Activated CD8-positive, alpha-beta T cell treated with anti-CD3 and anti-CD28 coated beads for 36 hours (primary cell): ENCODE data around the gene PEBP1. TPM values are rescaled to one million over a fixed set of nuclear protein-coding genes. Genes with fewer than 3 reads are reported as not detected.

Experiments
- ATAC-seq: fragments of 200-7000 bp; cut with Tn5 transposase; one replicate; pipeline ENCODE4 v1.10.0; 2021; ENCODE audit warnings: mild to moderate bottlenecking, moderate library complexity
- CTCF ChIA-PET: fragments of 350-600 bp; sonication (Branson Sonifier 250); formaldehyde crosslinking; loops from one replicate; lab custom pipeline; 2021; ENCODE audit warnings: antibody characterized with exemption; lab: Charles Lee
- POLR2A ChIA-PET: fragments of 350-600 bp; sonication (Branson Sonifier 250); formaldehyde crosslinking; loops from one replicate; lab custom pipeline; 2021; ENCODE audit warnings: antibody characterized with exemption; lab: Charles Lee
- DNase-seq: peaks from one replicate; pipeline ENCODE4 v3.0.0-alpha.2; 2020
- H3K27ac Mint-ChIP-seq: one replicate; pipeline ENCODE4 v1.8.0; 2021; ENCODE audit warnings: mild to moderate bottlenecking, mixed read lengths
- H3K27me3 Mint-ChIP-seq: one replicate; pipeline ENCODE4 v1.8.0; 2021; ENCODE audit warnings: mixed read lengths
- H3K36me3 Mint-ChIP-seq: one replicate; pipeline ENCODE4 v1.8.0; 2021; ENCODE audit warnings: low read depth, mixed read lengths
- H3K4me1 Mint-ChIP-seq: one replicate; pipeline ENCODE4 v1.8.0; 2021; ENCODE audit warnings: low read depth, mixed read lengths
- H3K4me3 Mint-ChIP-seq: one replicate; pipeline ENCODE4 v1.8.0; 2021; ENCODE audit warnings: mild to moderate bottlenecking, moderate library complexity, mixed read lengths
- H3K9me3 Mint-ChIP-seq: one replicate; pipeline ENCODE4 v1.8.0; 2021; ENCODE audit warnings: mixed read lengths
- CTCF ChIP-seq: fragments of 200-600 bp; IDR thresholded peaks from one replicate; pipeline ENCODE4 v1.8.0; 2022; ENCODE audit warnings: antibody characterized with exemption, mild to moderate bottlenecking
- intact Hi-C: fragments of 100-400 bp; cut with micrococcal nuclease; formaldehyde crosslinking; loops from one replicate; pipeline ENCODE4 v1.10.0; 2022
- total RNA-seq, 2 experiments: library from RNA; stranded (reverse); gene quantifications; one replicate each; pipeline ENCODE4 v1.2.3, GENCODE V29; 2021

PEBP1 gene
- total RNA-seq, 2 experiments from 2014 or later = 122 to 128 TPM

DNA sequence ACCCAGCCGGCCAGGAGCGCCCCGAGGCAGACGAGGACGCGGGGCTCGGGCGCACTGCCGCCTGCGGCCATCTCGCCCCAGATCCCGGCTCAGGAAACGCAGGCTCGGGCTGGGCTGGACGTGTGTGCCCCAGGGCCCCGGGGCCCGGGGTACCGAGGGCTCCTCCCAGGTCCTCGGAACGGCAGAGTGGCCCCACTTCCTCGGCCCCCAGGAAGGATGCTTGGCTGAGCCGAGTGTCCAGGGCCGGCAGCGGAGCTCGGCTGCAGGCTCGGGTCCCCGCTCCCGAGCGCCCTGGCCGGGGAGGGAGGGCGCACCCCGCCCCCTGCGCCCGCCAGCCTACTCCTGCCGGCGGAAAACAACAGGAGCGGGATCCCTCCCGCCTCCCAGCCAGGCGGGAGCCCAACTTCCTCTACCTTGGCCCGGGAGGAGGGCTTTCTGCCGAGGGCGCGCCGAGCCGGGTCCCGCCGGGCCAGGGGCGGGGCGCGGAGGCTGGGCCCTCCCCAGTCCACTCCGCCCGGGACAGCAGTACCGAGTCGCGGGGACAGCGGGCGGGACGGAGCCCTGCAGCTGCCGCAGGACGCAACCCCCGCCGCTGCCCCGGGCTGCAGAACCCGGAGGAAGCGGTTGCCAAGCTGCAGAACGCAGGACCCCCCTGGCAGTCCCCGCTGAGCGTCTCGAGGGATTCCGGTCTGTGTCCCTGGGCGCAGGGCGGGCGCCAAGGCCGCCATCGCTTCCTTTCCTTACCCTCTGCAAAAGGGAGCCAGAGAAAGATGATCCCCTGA is 32.1 kb upstream of the PEBP1 start, which contains the start of gene VSIG10:
TSS of gene VSIG10 (minus strand) at position 411 of the 782 bp plus-strand sequence. CDS start at position 71, 340 bp downstream.
- intact Hi-C loops = loop anchor here (10.0 kb wide), 1 partner anchor 229 kb away; no protein-coding TSS in a partner anchor
- H3K9me3 Mint-ChIP-seq = no peaks in the 10 kb centered on the region

GRCh38 chr12:118107011-118107410 is 28.9 kb upstream of the PEBP1 start:
- no peaks in the 10 kb centered on the region for H3K36me3 Mint-ChIP-seq
- no peaks in the 10 kb centered on the region for H3K9me3 Mint-ChIP-seq
- no peak overlapping the region for H3K27ac Mint-ChIP-seq

More for the DNA sequence above, 32.1 kb upstream of the PEBP1 start, which contains the start of gene VSIG10:
- H3K4me3 Mint-ChIP-seq = peak within 1 kb of the TSS; percentile 73
- H3K27me3 Mint-ChIP-seq = peaks cover 15% of the 10 kb centered on the region
- H3K36me3 Mint-ChIP-seq = no peaks in the 10 kb centered on the region
- peak; percentile 24 for DNase-seq
- ATAC-seq = peak; percentile 60
- POLR2A ChIA-PET = interaction anchor here (1.3 kb wide), 1 partner anchor 31 kb away, joined by 4 read pairs; the partner anchor contains the start of gene PEBP1
- no peak within 1 kb of the TSS for H3K27ac Mint-ChIP-seq
- CTCF ChIA-PET = interaction anchor here (1.5 to 1.7 kb wide), 2 partner anchors 254 to 272 kb away, joined by 3 to 4 read pairs; partner anchors contain the start of gene SUDS3
- peaks cover 7% of the 10 kb centered on the region for H3K4me1 Mint-ChIP-seq
- no peak for TF ChIP-seq CTCF

GRCh38 chr12:118107694-118108093 is 28.2 kb upstream of the PEBP1 start:
- Mint-ChIP-seq H3K9me3 (no peaks in the 10 kb centered on the region), H3K4me3 (no peak overlapping the region), H3K27ac (no peak overlapping the region), H3K4me1 (peaks cover 7% of the 10 kb centered on the region), H3K27me3 (peaks cover 8% of the 10 kb centered on the region), H3K36me3 (no peaks in the 10 kb centered on the region)
- no peak for DNase-seq
- POLR2A ChIA-PET = interaction anchor here (1.4 kb wide), 1 partner anchor 28 kb away, joined by 3 read pairs; the partner anchor contains the start of gene PEBP1
- no peak for ATAC-seq
- CTCF ChIA-PET = no interaction called here
- intact Hi-C loops = loop anchor here (10.0 kb wide), 1 partner anchor 233 kb away; no protein-coding TSS in a partner anchor
- no peak for TF ChIP-seq CTCF

More at GRCh38 chr12:118107011-118107410, 28.9 kb upstream of the PEBP1 start:
- DNase-seq (no peak), ATAC-seq (no peak)
- Mint-ChIP-seq H3K4me3 (no peak overlapping the region), H3K4me1 (peaks cover 7% of the 10 kb centered on the region), H3K27me3 (peaks cover 10% of the 10 kb centered on the region)
- ChIA-PET CTCF (interaction anchor here (0.8 kb wide), 1 partner anchor 14 kb away, joined by 3 read pairs; no protein-coding TSS in a partner anchor), POLR2A (interaction anchor here (1.4 kb wide), 1 partner anchor 29 kb away, joined by 3 read pairs; the partner anchor contains the start of gene PEBP1)
- intact Hi-C loops = loop anchor here (10.0 kb wide), 1 partner anchor 232 kb away; no protein-coding TSS in a partner anchor
- TF ChIP-seq CTCF = no peak

GRCh38 chr12:118109088-118109487 is 26.8 kb upstream of the PEBP1 start:
- Mint-ChIP-seq H3K27me3 (peaks cover 4% of the 10 kb centered on the region), H3K27ac (no peak overlapping the region), H3K4me1 (peaks cover 3% of the 10 kb centered on the region), H3K36me3 (no peaks in the 10 kb centered on the region), H3K4me3 (no peak overlapping the region), H3K9me3 (no peaks in the 10 kb centered on the region)
- ATAC-seq = no peak
- ChIA-PET POLR2A (no interaction called here), CTCF (interaction anchor here (1.1 to 1.8 kb wide), 2 partner anchors 12 kb away, joined by 3 to 5 read pairs; no protein-coding TSS in a partner anchor)
- no peak for DNase-seq
- TF ChIP-seq CTCF = no peak
- intact Hi-C loops = loop anchor here (10.0 kb wide), 1 partner anchor 234 kb away; no protein-coding TSS in a partner anchor
